Spleen (tissue), 7 donors: ENCODE data around the gene STX16.

Source experiments
- POLR2AphosphoS5 ChIP-seq, 3 donors: sonication (generic); formaldehyde crosslinking; IDR thresholded peaks; one replicate each; pipeline ENCODE4 v1.5.1; 2017; ENCODE audit warnings: antibody characterized with exemption in 3 of 3
- TF ChIP-seq, protein P1 (sequence below), 11 experiments: fragments of 200-600 bp in 7 of 11; fragments of 450-650 bp in 4 of 11; sonication (generic) in 4 of 11; IDR thresholded peaks in 8 of 11; conservative IDR thresholded peaks in 3 of 11; 1 replicate in 7 of 11; 2 replicates in 4 of 11; pipeline versions ENCODE4 v1.4.0 to v1.8.0; 2016 to 2021; ENCODE audit warnings: antibody characterized with exemption in 11 of 11, inconsistent platforms in 4 of 11, mild to moderate bottlenecking in 1 of 11
- donor health status: DM: no; HTN: no; CAD: no; lungs with moderate emphysema.
- donor health status: DM: no; HTN: no; CAD: no.
- donor health status: DM: no; HTN: no; CAD: no.

DNA sequence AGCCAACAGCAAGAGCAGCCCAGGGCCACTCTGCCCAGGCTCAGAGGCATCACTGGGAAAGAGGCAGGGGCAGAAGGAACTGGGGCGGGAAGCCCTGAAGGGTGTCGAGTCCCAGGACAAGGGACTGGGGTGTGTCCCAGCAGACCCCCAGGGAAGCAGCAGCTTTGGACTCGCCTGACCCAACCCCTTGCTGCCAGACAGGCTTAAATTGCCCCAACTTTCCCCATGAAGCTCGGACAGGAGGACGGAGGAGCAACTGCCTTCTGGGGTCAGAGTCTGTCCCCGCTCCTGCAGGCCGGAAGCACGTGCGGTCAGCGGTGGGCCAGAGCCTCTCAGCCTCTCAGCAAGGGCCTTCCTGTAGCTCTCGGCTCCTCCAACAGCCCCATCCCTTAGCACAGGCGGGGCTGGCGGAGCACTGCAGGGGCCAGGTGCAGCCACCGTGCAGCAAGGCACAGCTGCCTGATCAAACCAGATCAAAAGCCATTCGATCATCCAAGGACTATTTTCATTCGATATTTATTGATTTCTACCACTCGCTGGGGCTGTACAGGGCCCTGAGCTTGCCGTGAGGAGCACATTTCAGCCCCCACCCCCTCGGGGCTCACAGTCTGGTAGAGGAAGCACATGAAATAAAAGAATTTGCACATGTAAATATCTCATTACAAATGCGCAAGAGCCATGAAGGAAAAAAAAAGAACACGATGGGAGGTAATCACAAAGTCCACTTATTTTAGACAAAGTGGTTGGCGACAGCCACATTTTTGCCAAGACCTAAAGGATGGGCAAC lies 31.8 kb upstream of the STX16 start:
- TF ChIP-seq POLR2AphosphoS5 (IDR thresholded peaks at IDR 0.05), result no peak
- TF ChIP-seq, protein P1, sequence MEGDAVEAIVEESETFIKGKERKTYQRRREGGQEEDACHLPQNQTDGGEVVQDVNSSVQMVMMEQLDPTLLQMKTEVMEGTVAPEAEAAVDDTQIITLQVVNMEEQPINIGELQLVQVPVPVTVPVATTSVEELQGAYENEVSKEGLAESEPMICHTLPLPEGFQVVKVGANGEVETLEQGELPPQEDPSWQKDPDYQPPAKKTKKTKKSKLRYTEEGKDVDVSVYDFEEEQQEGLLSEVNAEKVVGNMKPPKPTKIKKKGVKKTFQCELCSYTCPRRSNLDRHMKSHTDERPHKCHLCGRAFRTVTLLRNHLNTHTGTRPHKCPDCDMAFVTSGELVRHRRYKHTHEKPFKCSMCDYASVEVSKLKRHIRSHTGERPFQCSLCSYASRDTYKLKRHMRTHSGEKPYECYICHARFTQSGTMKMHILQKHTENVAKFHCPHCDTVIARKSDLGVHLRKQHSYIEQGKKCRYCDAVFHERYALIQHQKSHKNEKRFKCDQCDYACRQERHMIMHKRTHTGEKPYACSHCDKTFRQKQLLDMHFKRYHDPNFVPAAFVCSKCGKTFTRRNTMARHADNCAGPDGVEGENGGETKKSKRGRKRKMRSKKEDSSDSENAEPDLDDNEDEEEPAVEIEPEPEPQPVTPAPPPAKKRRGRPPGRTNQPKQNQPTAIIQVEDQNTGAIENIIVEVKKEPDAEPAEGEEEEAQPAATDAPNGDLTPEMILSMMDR (IDR thresholded peaks at IDR 0.05 in 8 of 11, conservative IDR thresholded peaks at IDR 0.05 in 3 of 11), result no peak
